Osteocyte (in vitro differentiated cells): Measurements from ENCODE around the gene AMTN. TPM values are rescaled to one million over a fixed set of nuclear protein-coding genes. Genes with fewer than 3 reads are reported as not detected.

Source experiments
- DNase-seq: peaks from one replicate; pipeline ENCODE4 v3.0.0; 2021; ENCODE audit warnings: mixed read lengths; ENCODE audit not compliant: unreplicated experiment; ENCODE audit errors: extremely low spot score
- H3K27ac Mint-ChIP-seq: one replicate; pipeline ENCODE4 v1.8.0; 2021; ENCODE audit warnings: mild to moderate bottlenecking, mixed read lengths; ENCODE audit not compliant: unreplicated experiment
- H3K27me3 Mint-ChIP-seq: one replicate; pipeline ENCODE4 v1.8.0; 2021; ENCODE audit warnings: mixed read lengths; ENCODE audit not compliant: unreplicated experiment
- H3K36me3 Mint-ChIP-seq: one replicate; pipeline ENCODE4 v1.8.0; 2021; ENCODE audit warnings: mixed read lengths; ENCODE audit not compliant: unreplicated experiment
- H3K4me1 Mint-ChIP-seq: one replicate; pipeline ENCODE4 v1.8.0; 2021; ENCODE audit warnings: mixed read lengths; ENCODE audit not compliant: unreplicated experiment
- H3K4me3 Mint-ChIP-seq: one replicate; pipeline ENCODE4 v1.8.0; 2021; ENCODE audit warnings: mild to moderate bottlenecking, moderate library complexity, mixed read lengths; ENCODE audit not compliant: unreplicated experiment
- H3K9me3 Mint-ChIP-seq: one replicate; pipeline ENCODE4 v1.8.0; 2021; ENCODE audit warnings: mixed read lengths; ENCODE audit not compliant: unreplicated experiment
- total RNA-seq: library from RNA; stranded (reverse); gene quantifications from 2 replicates; pipeline ENCODE4 v1.2.1, GENCODE V29; 2021
- TF ChIP-seq, protein P1 (sequence below): fragments of 200-600 bp; sonication (generic); IDR thresholded peaks from 2 replicates; pipeline ENCODE4 v1.5.0; 2021; ENCODE audit warnings: antibody characterized with exemption, mild to moderate bottlenecking, moderate library complexity

The AMTN gene
- total RNA-seq, 1 donor from 2014 or later: not detected

- TF ChIP-seq, protein P1, sequence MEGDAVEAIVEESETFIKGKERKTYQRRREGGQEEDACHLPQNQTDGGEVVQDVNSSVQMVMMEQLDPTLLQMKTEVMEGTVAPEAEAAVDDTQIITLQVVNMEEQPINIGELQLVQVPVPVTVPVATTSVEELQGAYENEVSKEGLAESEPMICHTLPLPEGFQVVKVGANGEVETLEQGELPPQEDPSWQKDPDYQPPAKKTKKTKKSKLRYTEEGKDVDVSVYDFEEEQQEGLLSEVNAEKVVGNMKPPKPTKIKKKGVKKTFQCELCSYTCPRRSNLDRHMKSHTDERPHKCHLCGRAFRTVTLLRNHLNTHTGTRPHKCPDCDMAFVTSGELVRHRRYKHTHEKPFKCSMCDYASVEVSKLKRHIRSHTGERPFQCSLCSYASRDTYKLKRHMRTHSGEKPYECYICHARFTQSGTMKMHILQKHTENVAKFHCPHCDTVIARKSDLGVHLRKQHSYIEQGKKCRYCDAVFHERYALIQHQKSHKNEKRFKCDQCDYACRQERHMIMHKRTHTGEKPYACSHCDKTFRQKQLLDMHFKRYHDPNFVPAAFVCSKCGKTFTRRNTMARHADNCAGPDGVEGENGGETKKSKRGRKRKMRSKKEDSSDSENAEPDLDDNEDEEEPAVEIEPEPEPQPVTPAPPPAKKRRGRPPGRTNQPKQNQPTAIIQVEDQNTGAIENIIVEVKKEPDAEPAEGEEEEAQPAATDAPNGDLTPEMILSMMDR: no peak
- Mint-ChIP-seq H3K27me3 (peaks cover 13% of the 10 kb centered on the region), H3K27ac (no peak overlapping the region), H3K9me3 (no peaks in the 10 kb centered on the region), H3K4me1 (no peaks in the 10 kb centered on the region), H3K36me3 (no peaks in the 10 kb centered on the region), H3K4me3 (no peak overlapping the region)
- DNase-seq: no peak
Observed at GRCh38 chr4:70504733-70505132, 13.6 kb upstream of the AMTN start.

DNA sequence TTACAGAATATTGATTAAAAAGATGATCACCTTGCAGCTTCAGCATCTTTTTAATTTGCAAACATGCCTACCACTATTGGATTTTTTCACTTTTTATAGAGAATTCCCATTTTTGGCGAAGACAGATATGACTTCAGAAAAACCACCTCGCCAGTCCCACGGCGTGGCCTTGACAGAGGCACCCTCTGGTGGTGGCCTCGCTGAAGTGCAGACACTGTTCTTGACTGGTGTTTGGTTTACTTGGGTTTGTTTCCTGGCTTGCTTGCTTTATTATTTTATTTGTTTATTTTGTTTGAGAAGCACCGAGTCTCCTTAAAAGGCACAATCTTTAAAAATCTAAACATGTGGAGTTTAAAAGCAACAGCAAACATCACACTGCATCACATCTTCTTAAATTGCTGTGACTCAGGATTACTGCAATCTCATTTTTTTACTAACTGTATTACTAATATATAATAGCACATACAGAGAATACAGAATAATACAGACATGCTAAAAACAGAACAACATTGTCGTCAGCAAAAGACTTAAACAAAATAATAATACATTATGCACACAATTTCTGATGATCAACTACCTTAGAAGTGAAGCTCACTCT, 13.1 kb upstream of the AMTN start:
- Mint-ChIP-seq H3K36me3 (no peaks in the 10 kb centered on the region), H3K27ac (no peak overlapping the region), H3K9me3 (no peaks in the 10 kb centered on the region), H3K27me3 (peaks cover 11% of the 10 kb centered on the region), H3K4me1 (no peaks in the 10 kb centered on the region), H3K4me3 (no peak overlapping the region)
- DNase-seq: no peak
- TF ChIP-seq, protein P1: peak; percentile 97

GRCh38 chr4:70508801-70509200, 9.6 kb upstream of the AMTN start:
- TF ChIP-seq, protein P1: no peak
- no peak overlapping the region for H3K4me3 Mint-ChIP-seq
- no peaks in the 10 kb centered on the region for H3K9me3 Mint-ChIP-seq
- peaks cover 16% of the 10 kb centered on the region for H3K27me3 Mint-ChIP-seq
- no peak for DNase-seq
- H3K36me3 Mint-ChIP-seq: no peaks in the 10 kb centered on the region
- H3K27ac Mint-ChIP-seq: no peak overlapping the region
- H3K4me1 Mint-ChIP-seq: no peaks in the 10 kb centered on the region

DNA sequence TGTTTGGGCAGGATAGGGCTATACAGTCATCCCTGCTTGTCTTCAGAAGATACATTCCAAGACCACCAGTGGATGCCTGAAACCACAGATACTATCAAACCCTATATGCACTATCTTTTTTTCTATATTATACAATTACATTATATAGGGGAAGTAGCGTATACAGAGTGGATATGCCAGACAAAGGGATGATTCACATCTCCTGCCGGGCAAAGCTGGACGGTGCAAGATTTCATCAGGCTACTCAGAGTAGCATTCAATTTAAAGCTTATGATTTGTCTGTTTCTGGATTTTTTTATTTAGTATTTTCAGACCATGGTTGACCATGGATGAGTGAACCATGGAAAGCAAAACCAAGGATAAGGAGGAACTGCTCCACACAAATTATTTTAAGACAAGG, 7.0 kb upstream of the AMTN start:
- Mint-ChIP-seq H3K36me3 (no peaks in the 10 kb centered on the region), H3K4me1 (peaks cover 11% of the 10 kb centered on the region), H3K9me3 (no peaks in the 10 kb centered on the region), H3K27me3 (peaks cover 11% of the 10 kb centered on the region), H3K27ac (no peak overlapping the region), H3K4me3 (no peak overlapping the region)
- DNase-seq: no peak
- TF ChIP-seq, protein P1: no peak

DNA sequence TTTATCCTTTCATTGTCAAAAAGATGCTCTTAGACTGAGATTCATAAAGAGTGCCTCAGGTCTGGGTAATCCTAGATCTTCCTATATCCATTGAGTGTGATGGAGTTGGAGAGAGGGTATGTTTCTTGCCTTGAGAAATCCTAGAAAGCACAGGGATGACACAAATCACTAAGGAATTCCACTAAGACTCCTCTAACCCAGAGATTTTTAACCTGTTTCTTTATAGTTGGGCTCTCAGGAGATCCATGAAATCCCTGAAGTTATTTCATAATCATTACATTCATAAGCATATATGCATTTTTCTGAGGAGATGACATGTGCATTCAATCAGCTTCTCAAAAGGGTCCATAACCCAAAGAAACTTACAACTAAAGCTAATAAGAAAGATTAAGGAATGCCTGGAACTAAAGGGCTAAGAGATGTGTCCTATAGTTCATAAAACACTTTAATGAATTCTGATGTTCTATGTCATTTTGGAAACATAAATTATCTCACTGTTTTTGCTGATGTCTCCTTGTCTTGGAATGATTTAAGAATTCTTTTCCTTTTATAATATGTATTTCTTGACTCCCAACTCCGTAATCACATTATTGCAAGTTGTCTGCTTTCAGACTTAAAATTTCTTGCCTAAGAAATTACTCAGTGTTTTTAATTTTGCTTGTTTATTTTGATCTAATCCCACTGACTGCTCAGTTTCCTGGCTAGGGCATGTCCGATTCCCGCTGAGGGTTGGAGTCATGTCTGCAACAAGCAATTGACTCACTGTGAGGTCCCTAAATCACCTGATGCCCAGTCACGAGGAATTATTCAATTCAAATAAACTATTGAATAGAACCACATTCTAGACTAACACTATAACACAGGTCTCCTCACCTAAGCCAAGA, 2.8 kb upstream of the AMTN start:
- peaks cover 17% of the 10 kb centered on the region for H3K4me1 Mint-ChIP-seq
- H3K27ac Mint-ChIP-seq: peak overlapping the region; percentile 32
- TF ChIP-seq, protein P1: no peak
- peaks cover 13% of the 10 kb centered on the region for H3K27me3 Mint-ChIP-seq
- DNase-seq: no peak
- no peak overlapping the region for H3K4me3 Mint-ChIP-seq
- no peaks in the 10 kb centered on the region for H3K9me3 Mint-ChIP-seq
- H3K36me3 Mint-ChIP-seq: no peaks in the 10 kb centered on the region
